Hepatocyte (in vitro differentiated cells): ENCODE results near the gene TANGO6.

ENCODE experiments used
- CTCF ChIP-seq: fragments of 200-600 bp; sonication (generic); IDR thresholded peaks from 2 replicates; pipeline ENCODE4 v1.5.1; 2016; ENCODE audit warnings: antibody characterized with exemption, mild to moderate bottlenecking; ENCODE audit not compliant: poor library complexity
- EZH2 ChIP-seq: fragments of 200-600 bp; sonication (generic); IDR thresholded peaks from 2 replicates; pipeline ENCODE4 v1.6.1; 2016; ENCODE audit warnings: antibody characterized with exemption, mild to moderate bottlenecking, borderline replicate concordance

- TF ChIP-seq CTCF (no peak), EZH2 (no peak)
Observed at GRCh38 chr16:68859828-68860227, 16.5 kb downstream of the TANGO6 start.
